Gastroesophageal sphincter (tissue), 3 donors: ENCODE measurements around the gene ACBD6.

Experiments
- EP300 ChIP-seq: sonication (generic); formaldehyde crosslinking; IDR thresholded peaks from one replicate; pipeline ENCODE4 v1.6.1; 2017; ENCODE audit warnings: antibody characterized with exemption, mild to moderate bottlenecking
- POLR2A ChIP-seq, 2 donors: fragments of 450-650 bp; IDR thresholded peaks; one replicate each; pipeline ENCODE4 v1.6.1; 2017; ENCODE audit warnings: antibody characterized with exemption in 2 of 2, mild to moderate bottlenecking in 2 of 2, moderate library complexity in 1 of 2
- POLR2AphosphoS5 ChIP-seq: sonication (generic); formaldehyde crosslinking; IDR thresholded peaks from one replicate; pipeline ENCODE4 v1.6.1; 2017; ENCODE audit warnings: antibody characterized with exemption
- TF ChIP-seq, protein P1 (sequence below), 4 experiments: fragments of 200-600 bp in 2 of 4; fragments of 450-650 bp in 2 of 4; sonication (generic) in 1 of 4; IDR thresholded peaks; one replicate each; pipeline ENCODE4 v1.5.1; 2017 to 2019; ENCODE audit warnings: antibody characterized with exemption in 4 of 4, mild to moderate bottlenecking in 2 of 4, moderate library complexity in 2 of 4

DNA sequence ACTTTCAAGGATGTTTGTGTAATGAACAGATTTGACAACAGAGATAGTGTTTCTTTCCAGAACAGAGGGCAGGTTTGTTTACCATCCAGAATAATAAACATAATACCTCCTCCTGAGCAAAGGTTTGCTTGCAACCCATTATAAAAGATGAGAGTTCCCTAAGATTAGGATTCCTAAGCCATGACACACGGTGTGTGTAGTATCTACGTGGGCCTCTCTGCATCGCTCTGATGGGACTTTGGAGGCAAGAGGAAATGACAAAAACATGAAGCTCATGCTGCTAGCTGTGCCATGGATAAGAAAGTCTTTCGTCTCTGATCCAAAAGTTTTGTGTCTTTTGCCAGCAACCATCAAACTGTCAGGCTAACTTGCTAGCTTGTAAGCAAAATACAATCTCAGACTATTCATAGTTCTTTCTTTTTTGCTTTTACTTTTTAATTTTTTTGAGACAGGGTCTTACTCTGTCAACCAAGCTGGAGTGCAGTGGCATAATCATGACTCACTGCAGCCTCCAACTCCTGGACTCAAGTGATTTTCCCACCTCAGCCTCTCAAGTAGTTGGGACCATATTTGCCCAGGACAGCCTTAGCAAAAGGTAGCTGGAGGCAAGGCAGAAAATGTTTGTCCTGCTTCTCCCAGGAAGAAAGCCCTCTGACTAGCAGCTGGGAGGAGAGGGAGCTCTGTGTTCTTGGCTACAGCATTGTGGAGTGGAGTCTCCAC is 191.2 kb downstream of the ACBD6 start:
- TF ChIP-seq, protein P1, sequence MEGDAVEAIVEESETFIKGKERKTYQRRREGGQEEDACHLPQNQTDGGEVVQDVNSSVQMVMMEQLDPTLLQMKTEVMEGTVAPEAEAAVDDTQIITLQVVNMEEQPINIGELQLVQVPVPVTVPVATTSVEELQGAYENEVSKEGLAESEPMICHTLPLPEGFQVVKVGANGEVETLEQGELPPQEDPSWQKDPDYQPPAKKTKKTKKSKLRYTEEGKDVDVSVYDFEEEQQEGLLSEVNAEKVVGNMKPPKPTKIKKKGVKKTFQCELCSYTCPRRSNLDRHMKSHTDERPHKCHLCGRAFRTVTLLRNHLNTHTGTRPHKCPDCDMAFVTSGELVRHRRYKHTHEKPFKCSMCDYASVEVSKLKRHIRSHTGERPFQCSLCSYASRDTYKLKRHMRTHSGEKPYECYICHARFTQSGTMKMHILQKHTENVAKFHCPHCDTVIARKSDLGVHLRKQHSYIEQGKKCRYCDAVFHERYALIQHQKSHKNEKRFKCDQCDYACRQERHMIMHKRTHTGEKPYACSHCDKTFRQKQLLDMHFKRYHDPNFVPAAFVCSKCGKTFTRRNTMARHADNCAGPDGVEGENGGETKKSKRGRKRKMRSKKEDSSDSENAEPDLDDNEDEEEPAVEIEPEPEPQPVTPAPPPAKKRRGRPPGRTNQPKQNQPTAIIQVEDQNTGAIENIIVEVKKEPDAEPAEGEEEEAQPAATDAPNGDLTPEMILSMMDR (IDR thresholded peaks at IDR 0.05): no peak
- TF ChIP-seq POLR2A (IDR thresholded peaks at IDR 0.05) (no peak), POLR2AphosphoS5 (no peak), EP300 (no peak)
